ENCODE measurements around the gene SARS2. TPM values are rescaled to one million over a fixed set of nuclear protein-coding genes. Genes with fewer than 3 reads are reported as not detected.

The SARS2 gene
- total RNA-seq, 1 experiment from 2014 or later, result 23.6 TPM

DNA sequence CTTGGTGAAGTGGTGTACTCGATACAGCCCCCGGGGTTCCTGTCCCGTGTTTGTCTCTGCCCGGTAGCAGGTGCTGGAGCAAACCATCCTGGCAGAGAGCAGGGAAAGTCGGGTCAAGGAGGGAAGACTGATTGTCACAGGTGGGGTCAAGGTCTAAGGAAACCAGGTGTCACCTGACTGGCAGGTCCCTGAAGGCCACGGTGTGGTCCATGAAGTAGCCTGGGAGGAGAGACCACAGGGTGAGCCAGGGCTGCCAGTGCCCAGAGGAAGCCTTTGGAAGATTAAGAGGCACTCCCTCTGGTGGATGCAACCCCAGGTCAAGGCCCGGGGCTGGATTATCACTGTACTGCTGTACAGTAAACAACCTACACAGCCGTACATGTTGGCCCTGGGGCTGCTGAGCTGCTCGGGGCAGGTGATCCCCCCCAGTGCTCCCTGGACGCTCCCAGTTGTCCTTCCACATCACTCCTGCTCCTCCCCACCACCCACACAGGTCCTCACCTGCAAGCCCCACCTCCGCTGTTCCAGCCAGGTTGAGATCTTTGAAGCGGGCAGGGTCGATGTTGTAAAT lies 12.6 kb downstream of the SARS2 start:
- Mint-ChIP-seq H3K27ac (ENCODE audit: low read depth, unreplicated experiment) (no peak overlapping the region), H3K9me3 (ENCODE audit: unreplicated experiment) (no peaks in the 10 kb centered on the region), H3K4me3 (ENCODE audit: unreplicated experiment) (no peak overlapping the region), H3K4me1 (ENCODE audit: insufficient read depth, unreplicated experiment) (no peaks in the 10 kb centered on the region), H3K36me3 (ENCODE audit: insufficient read depth, unreplicated experiment) (peaks cover 6% of the 10 kb centered on the region), H3K27me3 (ENCODE audit: insufficient read depth, unreplicated experiment) (no peaks in the 10 kb centered on the region)
- intact Hi-C loops (cut with micrococcal nuclease), result no loop called here
- TF ChIP-seq, protein P1, sequence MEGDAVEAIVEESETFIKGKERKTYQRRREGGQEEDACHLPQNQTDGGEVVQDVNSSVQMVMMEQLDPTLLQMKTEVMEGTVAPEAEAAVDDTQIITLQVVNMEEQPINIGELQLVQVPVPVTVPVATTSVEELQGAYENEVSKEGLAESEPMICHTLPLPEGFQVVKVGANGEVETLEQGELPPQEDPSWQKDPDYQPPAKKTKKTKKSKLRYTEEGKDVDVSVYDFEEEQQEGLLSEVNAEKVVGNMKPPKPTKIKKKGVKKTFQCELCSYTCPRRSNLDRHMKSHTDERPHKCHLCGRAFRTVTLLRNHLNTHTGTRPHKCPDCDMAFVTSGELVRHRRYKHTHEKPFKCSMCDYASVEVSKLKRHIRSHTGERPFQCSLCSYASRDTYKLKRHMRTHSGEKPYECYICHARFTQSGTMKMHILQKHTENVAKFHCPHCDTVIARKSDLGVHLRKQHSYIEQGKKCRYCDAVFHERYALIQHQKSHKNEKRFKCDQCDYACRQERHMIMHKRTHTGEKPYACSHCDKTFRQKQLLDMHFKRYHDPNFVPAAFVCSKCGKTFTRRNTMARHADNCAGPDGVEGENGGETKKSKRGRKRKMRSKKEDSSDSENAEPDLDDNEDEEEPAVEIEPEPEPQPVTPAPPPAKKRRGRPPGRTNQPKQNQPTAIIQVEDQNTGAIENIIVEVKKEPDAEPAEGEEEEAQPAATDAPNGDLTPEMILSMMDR (IDR thresholded peaks at IDR 0.05; ENCODE audit: unreplicated experiment), result peak; percentile 13
- BruUV-seq (replicated peaks), result no TSS peak
- ChIA-PET POLR2A (interaction anchor here (1.3 to 1.5 kb wide), 2 partner anchors 9 to 13 kb away, joined by 3 to 5 read pairs; partner anchors contain the start of genes MRPS12 and SARS2), CTCF (interaction anchor here (0.8 to 3.7 kb wide), 3 partner anchors 9 to 85 kb away, joined by 3 to 16 read pairs (median 3); partner anchors contain the start of genes MRPS12 and SARS2)
- DNase-seq (ENCODE audit: unreplicated experiment), result peak; percentile 27

- intact Hi-C loops (cut with micrococcal nuclease), result no loop called here
- no TSS peak for BruUV-seq (replicated peaks)
- TF ChIP-seq, protein P1 (IDR thresholded peaks at IDR 0.05; ENCODE audit: unreplicated experiment), result no peak
- no peaks in the 10 kb centered on the region for H3K27me3 Mint-ChIP-seq (ENCODE audit: insufficient read depth, unreplicated experiment)
- no peaks in the 10 kb centered on the region for H3K4me1 Mint-ChIP-seq (ENCODE audit: insufficient read depth, unreplicated experiment)
- H3K27ac Mint-ChIP-seq (ENCODE audit: low read depth, unreplicated experiment), result no peak overlapping the region
- no peaks in the 10 kb centered on the region for H3K9me3 Mint-ChIP-seq (ENCODE audit: unreplicated experiment)
- ChIA-PET CTCF (interaction anchor here (0.8 to 3.7 kb wide), 3 partner anchors 10 to 85 kb away, joined by 3 to 16 read pairs (median 3); partner anchors contain the start of genes MRPS12 and SARS2), POLR2A (interaction anchor here (1.3 kb wide), 1 partner anchor 9 kb away, joined by 3 read pairs; no protein-coding TSS in a partner anchor)
- H3K4me3 Mint-ChIP-seq (ENCODE audit: unreplicated experiment), result no peak overlapping the region
- peaks cover 6% of the 10 kb centered on the region for H3K36me3 Mint-ChIP-seq (ENCODE audit: insufficient read depth, unreplicated experiment)
- DNase-seq (ENCODE audit: unreplicated experiment), result no peak
Observed at GRCh38 chr19:38917516-38917915, 13.0 kb downstream of the SARS2 start.

DNA sequence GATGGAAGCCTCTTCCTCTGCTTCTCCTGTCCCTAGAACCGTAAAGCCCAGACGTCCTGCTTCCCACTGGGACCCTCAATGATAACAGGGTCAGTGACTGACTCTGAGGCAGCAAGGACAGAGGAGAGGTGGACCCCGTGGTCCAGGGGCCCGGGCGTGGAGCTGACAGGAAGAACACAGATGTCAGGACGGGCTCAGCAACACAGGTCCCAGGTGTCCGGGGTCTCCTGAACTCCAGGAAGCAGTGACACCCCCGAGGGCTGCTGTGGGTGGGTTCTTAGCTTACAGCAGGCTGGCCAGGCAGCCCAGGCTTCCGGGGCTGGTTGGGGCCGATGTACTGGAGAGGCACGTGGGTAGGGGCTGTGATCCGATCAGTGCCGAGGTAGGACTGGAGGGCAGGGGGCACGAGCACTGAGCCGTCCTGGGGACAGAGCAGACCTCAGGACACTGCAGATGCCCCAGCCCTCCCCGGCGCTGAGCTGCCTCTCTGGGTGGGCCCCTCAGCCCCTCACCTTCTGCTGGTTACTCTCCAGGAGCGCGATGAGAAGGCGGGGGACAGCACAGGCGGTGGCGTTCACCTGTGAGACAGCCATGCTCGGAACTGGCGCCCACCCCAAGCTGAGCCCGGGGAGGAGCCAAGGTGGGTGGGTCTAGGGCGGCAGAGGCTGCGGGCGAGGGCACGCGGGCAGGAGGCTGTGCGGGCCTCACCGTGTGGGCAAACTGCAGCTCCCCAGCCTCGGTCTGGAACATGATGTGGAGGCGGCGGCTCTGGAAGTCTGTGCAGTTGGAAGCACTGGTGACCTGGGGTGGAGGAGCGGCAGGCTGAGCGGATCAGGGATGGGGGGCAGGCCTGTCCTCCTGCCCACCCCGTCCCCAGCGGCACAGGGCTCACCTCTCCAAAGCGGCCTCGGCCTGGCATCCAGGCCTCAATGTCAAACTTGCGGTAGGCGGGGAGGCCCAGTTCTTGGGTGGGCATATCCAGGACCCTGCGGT lies 14.9 kb downstream of the SARS2 start:
- H3K27ac Mint-ChIP-seq (ENCODE audit: low read depth, unreplicated experiment), result no peak overlapping the region
- DNase-seq (ENCODE audit: unreplicated experiment), result no peak
- H3K4me3 Mint-ChIP-seq (ENCODE audit: unreplicated experiment), result no peak overlapping the region
- ChIA-PET CTCF (interaction anchor here (0.6 kb wide), 2 partner anchors 477 to 1062 kb away, joined by 4 to 6 read pairs; no protein-coding TSS in a partner anchor), POLR2A (no interaction called here)
- no peaks in the 10 kb centered on the region for H3K27me3 Mint-ChIP-seq (ENCODE audit: insufficient read depth, unreplicated experiment)
- TF ChIP-seq, protein P1 (IDR thresholded peaks at IDR 0.05; ENCODE audit: unreplicated experiment), result no peak
- no peaks in the 10 kb centered on the region for H3K36me3 Mint-ChIP-seq (ENCODE audit: insufficient read depth, unreplicated experiment)
- no peaks in the 10 kb centered on the region for H3K9me3 Mint-ChIP-seq (ENCODE audit: unreplicated experiment)
- no TSS peak for BruUV-seq (replicated peaks)
- no peaks in the 10 kb centered on the region for H3K4me1 Mint-ChIP-seq (ENCODE audit: insufficient read depth, unreplicated experiment)
- intact Hi-C loops (cut with micrococcal nuclease), result no loop called here

DNA sequence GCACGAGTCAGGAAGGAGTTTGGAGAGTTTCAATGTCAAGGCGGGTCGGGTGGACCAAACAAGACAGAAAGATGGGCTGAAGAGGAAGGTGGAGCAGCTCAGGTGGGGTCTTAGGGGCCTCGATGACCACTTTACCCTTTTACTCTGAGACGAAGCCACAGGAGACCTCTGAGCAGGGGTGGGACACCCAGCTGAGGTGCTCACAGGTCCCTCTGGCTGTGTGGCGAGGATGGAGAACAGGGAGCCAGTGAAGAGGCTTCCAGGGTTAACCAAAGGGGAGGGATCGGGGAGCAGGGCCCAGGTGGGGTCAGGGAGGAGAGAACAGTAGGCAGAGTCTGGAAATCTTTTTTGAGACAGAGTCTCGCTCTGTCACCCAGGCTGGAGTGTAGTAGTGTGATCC lies 16.6 kb downstream of the SARS2 start:
- Mint-ChIP-seq H3K4me1 (ENCODE audit: insufficient read depth, unreplicated experiment) (no peaks in the 10 kb centered on the region), H3K9me3 (ENCODE audit: unreplicated experiment) (no peaks in the 10 kb centered on the region), H3K4me3 (ENCODE audit: unreplicated experiment) (no peak overlapping the region), H3K27ac (ENCODE audit: low read depth, unreplicated experiment) (no peak overlapping the region), H3K36me3 (ENCODE audit: insufficient read depth, unreplicated experiment) (no peaks in the 10 kb centered on the region), H3K27me3 (ENCODE audit: insufficient read depth, unreplicated experiment) (no peaks in the 10 kb centered on the region)
- POLR2A ChIA-PET, result interaction anchor here (0.6 to 0.9 kb wide), 2 partner anchors 14 to 428 kb away, joined by 3 read pairs; partner anchors contain the start of genes NFKBIB and SAMD4B
- CTCF ChIA-PET, result interaction anchor here (0.9 to 1.5 kb wide), 3 partner anchors 16 to 61 kb away, joined by 4 to 6 read pairs (median 5); partner anchors contain the start of genes MRPS12 and SARS2
- TF ChIP-seq, protein P1 (IDR thresholded peaks at IDR 0.05; ENCODE audit: unreplicated experiment), result no peak
- DNase-seq (ENCODE audit: unreplicated experiment), result no peak
- BruUV-seq (replicated peaks), result no TSS peak
- intact Hi-C loops (cut with micrococcal nuclease), result no loop called here

Measured in MCF 10A (cell line).